Measurements from ENCODE around the gene SPATA31E1.

DNA sequence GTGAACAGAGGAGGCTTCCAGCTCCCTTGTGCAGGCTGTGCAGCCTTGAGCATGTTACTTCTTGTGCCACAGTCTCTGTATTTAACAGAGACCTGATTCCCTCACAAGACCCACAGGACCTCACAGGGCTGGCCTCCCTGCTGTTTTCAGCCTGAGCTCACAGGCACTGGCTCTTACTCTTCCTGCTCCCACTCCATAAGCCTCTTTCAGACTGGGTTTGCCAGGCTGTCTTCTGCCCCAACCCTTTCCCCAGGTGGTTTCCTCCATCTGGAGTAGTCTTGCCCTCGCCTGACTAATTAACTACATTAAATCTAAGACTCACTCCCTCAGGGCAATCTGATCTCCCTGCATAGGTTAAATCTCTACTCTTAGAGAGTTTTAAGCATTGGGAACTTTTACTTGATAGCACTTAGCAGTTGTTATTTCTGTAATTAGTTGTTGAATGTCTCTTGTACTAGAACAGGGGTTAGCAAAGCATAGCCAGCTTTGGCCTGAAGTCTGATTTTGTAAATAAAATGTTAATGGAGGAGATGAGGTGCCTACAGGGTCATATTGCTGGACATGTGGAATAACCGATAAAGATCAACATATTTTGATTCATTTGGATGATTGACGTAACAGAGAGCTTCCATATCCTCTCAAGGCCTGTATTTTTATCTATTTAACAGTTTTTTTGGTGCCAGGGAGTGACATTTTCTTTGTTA lies 28.6 kb upstream of the SPATA31E1 start:
- TF ChIP-seq, protein P1, sequence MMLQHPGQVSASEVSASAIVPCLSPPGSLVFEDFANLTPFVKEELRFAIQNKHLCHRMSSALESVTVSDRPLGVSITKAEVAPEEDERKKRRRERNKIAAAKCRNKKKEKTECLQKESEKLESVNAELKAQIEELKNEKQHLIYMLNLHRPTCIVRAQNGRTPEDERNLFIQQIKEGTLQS (CRISPR knock-in tag; conservative IDR thresholded peaks at IDR 0.05), result no peak
- TF ChIP-seq CBFB (CRISPR knock-in tag; IDR thresholded peaks at IDR 0.05; ENCODE audit: low read depth), result no peak
- TF ChIP-seq, protein P2, sequence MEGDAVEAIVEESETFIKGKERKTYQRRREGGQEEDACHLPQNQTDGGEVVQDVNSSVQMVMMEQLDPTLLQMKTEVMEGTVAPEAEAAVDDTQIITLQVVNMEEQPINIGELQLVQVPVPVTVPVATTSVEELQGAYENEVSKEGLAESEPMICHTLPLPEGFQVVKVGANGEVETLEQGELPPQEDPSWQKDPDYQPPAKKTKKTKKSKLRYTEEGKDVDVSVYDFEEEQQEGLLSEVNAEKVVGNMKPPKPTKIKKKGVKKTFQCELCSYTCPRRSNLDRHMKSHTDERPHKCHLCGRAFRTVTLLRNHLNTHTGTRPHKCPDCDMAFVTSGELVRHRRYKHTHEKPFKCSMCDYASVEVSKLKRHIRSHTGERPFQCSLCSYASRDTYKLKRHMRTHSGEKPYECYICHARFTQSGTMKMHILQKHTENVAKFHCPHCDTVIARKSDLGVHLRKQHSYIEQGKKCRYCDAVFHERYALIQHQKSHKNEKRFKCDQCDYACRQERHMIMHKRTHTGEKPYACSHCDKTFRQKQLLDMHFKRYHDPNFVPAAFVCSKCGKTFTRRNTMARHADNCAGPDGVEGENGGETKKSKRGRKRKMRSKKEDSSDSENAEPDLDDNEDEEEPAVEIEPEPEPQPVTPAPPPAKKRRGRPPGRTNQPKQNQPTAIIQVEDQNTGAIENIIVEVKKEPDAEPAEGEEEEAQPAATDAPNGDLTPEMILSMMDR (IDR thresholded peaks at IDR 0.05), result no peak

All from WTC11 (cell line).